HL-60 (cell line): Measurements from ENCODE around the gene PI4K2A.

Experiments used
- DNase-seq, 2 experiments: peaks; one replicate each; pipeline ENCODE4 v3.0.0-alpha.2; 2010 to 2020; ENCODE audit warnings: low read depth in 1 of 2, low spot score in 1 of 2
- H3K27ac ChIP-seq: fragments of 250-450 bp; sonication (Bioruptor Pico); replicated peaks from 2 replicates; pipeline ENCODE4 v1.5.1; 2020; ENCODE audit warnings: mild to moderate bottlenecking, moderate library complexity
- H3K27me3 ChIP-seq: fragments of 250-450 bp; sonication (Bioruptor Pico); 2 replicates; pipeline ENCODE4 v1.5.1; 2021; ENCODE audit warnings: mild to moderate bottlenecking, moderate library complexity; ENCODE audit not compliant: insufficient read depth, poor library complexity, severe bottlenecking
- H3K4me3 ChIP-seq: replicated peaks from 2 replicates; pipeline ENCODE4 v1.5.1; 2011; ENCODE audit warnings: mild to moderate bottlenecking, control low read depth, low read length; ENCODE audit not compliant: insufficient read depth
- CTCF ChIP-seq: IDR thresholded peaks from one replicate; pipeline ENCODE4 v1.5.1; 2011; ENCODE audit warnings: low read length, control low read depth, inconsistent platforms; ENCODE audit not compliant: insufficient read depth
- GABPA ChIP-seq: IDR thresholded peaks from 2 replicates; pipeline ENCODE4 v1.6.1; 2012; ENCODE audit warnings: low read depth
- POLR2AphosphoS5 ChIP-seq: IDR thresholded peaks from 2 replicates; pipeline ENCODE4 v1.6.1; 2012; ENCODE audit warnings: low read depth
- REST ChIP-seq: IDR thresholded peaks from 2 replicates; pipeline ENCODE4 v1.6.1; 2012; ENCODE audit warnings: low read depth; ENCODE audit not compliant: insufficient replicate concordance
- SPI1 ChIP-seq: IDR thresholded peaks from 2 replicates; pipeline ENCODE4 v1.6.1; 2012; ENCODE audit warnings: low read depth, mild to moderate bottlenecking, borderline replicate concordance

PI4K2A gene

GRCh38 chr10:97607095-97607636, 33.3 kb upstream of the PI4K2A start:
- H3K27me3 ChIP-seq: no peaks in the 10 kb centered on the region
- H3K4me3 ChIP-seq: no peak overlapping the region
- no peak overlapping the region for H3K27ac ChIP-seq
- TF ChIP-seq REST (no peak), SPI1 (no peak), POLR2AphosphoS5 (no peak), CTCF (no peak), GABPA (no peak)
- DNase-seq: no peak

- no peak for DNase-seq
- TF ChIP-seq SPI1: no peak
- no peak for TF ChIP-seq REST
- no peak for TF ChIP-seq CTCF
- TF ChIP-seq POLR2AphosphoS5: no peak
- TF ChIP-seq GABPA: no peak
- no peak overlapping the region for H3K27ac ChIP-seq
- no peaks in the 10 kb centered on the region for H3K27me3 ChIP-seq
- H3K4me3 ChIP-seq: no peak overlapping the region
These were observed 31.4 kb upstream of the PI4K2A start for GRCh38 chr10:97608991-97609561.

- no peak for DNase-seq
- Histone ChIP-seq H3K27me3 (no peaks in the 10 kb centered on the region), H3K4me3 (no peak overlapping the region), H3K27ac (no peak overlapping the region)
- TF ChIP-seq REST (no peak), SPI1 (no peak), CTCF (no peak), GABPA (no peak), POLR2AphosphoS5 (no peak)
These were observed 29.0 kb upstream of the PI4K2A start for GRCh38 chr10:97611473-97611872.
